ENCODE measurements around the gene VASH1.

DNA sequence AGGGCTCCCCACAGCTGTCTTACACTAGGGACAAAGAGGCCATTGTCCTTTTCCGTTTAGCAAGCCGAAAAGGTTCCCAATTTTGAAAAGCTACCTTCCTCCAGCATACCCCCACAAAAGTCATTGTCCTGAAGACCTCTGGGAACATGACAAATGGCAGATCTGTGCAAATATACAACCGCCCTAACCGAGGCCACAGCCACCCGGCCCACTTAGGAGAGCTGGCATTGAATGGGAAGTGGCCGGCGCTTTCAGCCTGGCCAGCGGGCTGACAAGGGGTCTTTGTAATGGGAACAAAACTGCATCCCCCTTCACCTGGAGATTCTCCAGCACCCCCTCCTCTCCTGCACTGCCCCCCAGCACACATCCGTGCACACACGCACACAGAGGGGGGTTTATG, 48.1 kb upstream of the VASH1 start:
- TF ChIP-seq, protein P1, sequence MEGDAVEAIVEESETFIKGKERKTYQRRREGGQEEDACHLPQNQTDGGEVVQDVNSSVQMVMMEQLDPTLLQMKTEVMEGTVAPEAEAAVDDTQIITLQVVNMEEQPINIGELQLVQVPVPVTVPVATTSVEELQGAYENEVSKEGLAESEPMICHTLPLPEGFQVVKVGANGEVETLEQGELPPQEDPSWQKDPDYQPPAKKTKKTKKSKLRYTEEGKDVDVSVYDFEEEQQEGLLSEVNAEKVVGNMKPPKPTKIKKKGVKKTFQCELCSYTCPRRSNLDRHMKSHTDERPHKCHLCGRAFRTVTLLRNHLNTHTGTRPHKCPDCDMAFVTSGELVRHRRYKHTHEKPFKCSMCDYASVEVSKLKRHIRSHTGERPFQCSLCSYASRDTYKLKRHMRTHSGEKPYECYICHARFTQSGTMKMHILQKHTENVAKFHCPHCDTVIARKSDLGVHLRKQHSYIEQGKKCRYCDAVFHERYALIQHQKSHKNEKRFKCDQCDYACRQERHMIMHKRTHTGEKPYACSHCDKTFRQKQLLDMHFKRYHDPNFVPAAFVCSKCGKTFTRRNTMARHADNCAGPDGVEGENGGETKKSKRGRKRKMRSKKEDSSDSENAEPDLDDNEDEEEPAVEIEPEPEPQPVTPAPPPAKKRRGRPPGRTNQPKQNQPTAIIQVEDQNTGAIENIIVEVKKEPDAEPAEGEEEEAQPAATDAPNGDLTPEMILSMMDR (conservative IDR thresholded peaks at IDR 0.05), result no peak
- no peak for TF ChIP-seq EZH2 (IDR thresholded peaks at IDR 0.05; ENCODE audit: low read depth)
